BLaER1 treated with 17β-estradiol and CSF1 and Interleukin-3, amounts not matched to agents 10 nM and 100 nM (cell line): ENCODE results near the gene KDM4F.

Experiments
- H3K27ac ChIP-seq, 11 experiments: shearing (Covaris generic); formaldehyde crosslinking; 2 replicates each; pipeline ENCODE4 v1.8.1; 2022
- H3K27me3 ChIP-seq, 11 experiments: shearing (Covaris generic); formaldehyde crosslinking; 2 replicates each; pipeline ENCODE4 v1.8.1; 2022
- H3K36me3 ChIP-seq, 11 experiments: shearing (Covaris generic); formaldehyde crosslinking; 2 replicates each; pipeline ENCODE4 v1.8.1; 2022
- H3K4me1 ChIP-seq, 10 experiments: shearing (Covaris generic); formaldehyde crosslinking; 2 replicates each; pipeline ENCODE4 v1.8.1; 2022
- H3K4me2 ChIP-seq, 11 experiments: shearing (Covaris generic); formaldehyde crosslinking; 2 replicates each; pipeline ENCODE4 v1.8.1; 2022
- H3K4me3 ChIP-seq, 10 experiments: shearing (Covaris generic); formaldehyde crosslinking; 2 replicates each; pipeline ENCODE4 v1.8.1; 2022
- H3K9ac ChIP-seq, 11 experiments: shearing (Covaris generic); formaldehyde crosslinking; 2 replicates each; pipeline ENCODE4 v1.8.1; 2022
- H3K9me3 ChIP-seq, 11 experiments: shearing (Covaris generic); formaldehyde crosslinking; replicated peaks in 1 of 11; 2 replicates each; pipeline ENCODE4 v1.8.1; 2022
- H4K20me1 ChIP-seq, 11 experiments: shearing (Covaris generic); formaldehyde crosslinking; 2 replicates each; pipeline ENCODE4 v1.8.1; 2022
- Cebpa-rat ChIP-seq, 11 experiments: shearing (Covaris generic); IDR thresholded peaks; 2 replicates each; pipeline ENCODE4 v1.8.1; 2022

The KDM4F gene

DNA sequence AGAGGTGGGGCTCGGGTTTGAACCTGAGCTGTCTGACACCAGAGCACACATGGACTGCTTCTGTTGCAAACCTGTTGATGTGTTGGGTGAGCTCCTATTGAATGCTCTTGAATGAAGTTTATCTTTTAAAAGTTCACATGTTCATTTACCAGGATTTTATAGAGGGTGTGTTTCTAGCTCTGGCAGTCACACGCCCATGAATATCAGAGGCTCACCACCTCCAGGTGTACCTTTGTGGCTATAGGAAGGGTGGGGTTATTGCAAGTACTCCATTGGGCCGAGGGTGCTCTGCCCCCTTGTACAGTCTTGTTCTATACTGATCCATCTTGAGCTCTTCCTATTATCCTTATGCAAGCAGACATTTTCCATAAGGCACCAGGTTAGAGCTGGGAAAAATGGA is 49.6 kb downstream of the KDM4F start:
- no peaks in the 10 kb centered on the region; a peak in 2 of 22 replicates for H4K20me1 ChIP-seq
- peaks cover 0 to 77% (median 3%) of the 10 kb centered on the region in 11 experiments; a peak in 12 of 22 replicates for H3K36me3 ChIP-seq
- peaks cover 0 to 19% (median 0%) of the 10 kb centered on the region in 11 experiments; a peak in 3 of 22 replicates for H3K27me3 ChIP-seq
- H3K9me3 ChIP-seq = peaks cover 0 to 6% (median 0%) of the 10 kb centered on the region in 11 experiments; a peak in 4 of 22 replicates
- TF ChIP-seq Cebpa-rat (IDR thresholded peaks at IDR 0.05) = no peak
- no peak overlapping the region for H3K4me3 ChIP-seq
- no peak overlapping the region for H3K27ac ChIP-seq
- H3K9ac ChIP-seq = no peak overlapping the region
- H3K4me2 ChIP-seq = peak overlapping the region in 7 of 11 experiments; percentile 36 to 100 (median 83); a peak in 13 of 22 replicates
- peaks cover 30 to 97% (median 82%) of the 10 kb centered on the region in 10 experiments for H3K4me1 ChIP-seq

DNA sequence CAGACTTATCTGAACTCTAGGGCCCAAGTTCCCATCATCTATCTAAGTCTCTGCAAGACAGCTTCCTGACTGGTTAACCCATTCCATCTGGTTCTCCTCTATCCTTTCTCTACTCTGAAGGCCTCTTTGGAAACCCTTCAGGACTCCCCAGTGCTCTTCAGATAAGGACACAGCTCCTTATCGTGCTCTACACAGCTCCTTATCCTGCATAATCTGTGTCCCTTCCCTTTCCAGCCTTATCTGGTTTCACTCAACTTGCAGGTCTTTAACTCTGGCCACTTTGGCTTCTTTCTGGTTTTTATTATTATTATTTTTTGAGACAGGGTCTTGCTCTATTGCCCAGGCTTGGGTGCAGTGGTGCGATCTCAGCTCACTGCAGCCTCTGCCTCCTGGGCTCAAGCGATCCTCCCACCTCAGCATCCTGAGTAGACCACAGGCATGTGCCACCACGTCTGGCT is 51.0 kb downstream of the KDM4F start:
- H3K4me2 ChIP-seq = peak overlapping the region in 8 of 11 experiments; percentile 24 to 100 (median 72); a peak in 13 of 22 replicates
- H3K36me3 ChIP-seq = peaks cover 0 to 81% (median 3%) of the 10 kb centered on the region in 11 experiments; a peak in 12 of 22 replicates
- no peak overlapping the region for H3K9ac ChIP-seq
- TF ChIP-seq Cebpa-rat (IDR thresholded peaks at IDR 0.05) = no peak
- no peak overlapping the region for H3K4me3 ChIP-seq
- H4K20me1 ChIP-seq = no peaks in the 10 kb centered on the region; a peak in 2 of 22 replicates
- H3K27me3 ChIP-seq = peaks cover 0 to 19% (median 0%) of the 10 kb centered on the region in 11 experiments; a peak in 3 of 22 replicates
- peaks cover 0 to 6% (median 0%) of the 10 kb centered on the region in 11 experiments; a peak in 4 of 22 replicates for H3K9me3 ChIP-seq
- H3K4me1 ChIP-seq = peaks cover 30 to 97% (median 79%) of the 10 kb centered on the region in 10 experiments
- H3K27ac ChIP-seq = no peak overlapping the region
